Spleen (tissue), 11 donors: ENCODE data around the gene HGFAC. TPM values are rescaled to one million over a fixed set of nuclear protein-coding genes. Genes with fewer than 3 reads are reported as not detected.

Source experiments
- DNase-seq: peaks from one replicate; pipeline ENCODE4 v3.0.0-alpha.2; 2020
- H3K27ac ChIP-seq, 8 donors: fragments of 200-600 bp; sonication (generic) in 7 of 8; 1 replicate in 4 of 8; 2 replicates in 4 of 8; pipeline versions ENCODE4 v1.5.0 to v1.8.0; 2016 to 2021; ENCODE audit warnings: inconsistent platforms in 4 of 8, mild to moderate bottlenecking in 4 of 8, moderate library complexity in 1 of 8
- H3K27me3 ChIP-seq, 7 donors: fragments of 200-600 bp; sonication (generic) in 6 of 7; replicated peaks in 1 of 7; 1 replicate in 4 of 7; 2 replicates in 3 of 7; pipeline versions ENCODE4 v1.5.0 to v1.8.0; 2016 to 2021; ENCODE audit warnings: inconsistent platforms in 3 of 7, mild to moderate bottlenecking in 1 of 7
- H3K36me3 ChIP-seq, 6 donors: fragments of 200-600 bp; sonication (generic) in 5 of 6; 1 replicate in 4 of 6; 2 replicates in 2 of 6; pipeline versions ENCODE4 v1.5.0 to v1.8.0; 2016 to 2021; ENCODE audit warnings: inconsistent platforms in 2 of 6
- H3K4me1 ChIP-seq, 6 donors: fragments of 200-600 bp; sonication (generic) in 5 of 6; 1 replicate in 3 of 6; 2 replicates in 3 of 6; pipeline versions ENCODE4 v1.5.0 to v1.8.0; 2016 to 2021; ENCODE audit warnings: inconsistent platforms in 3 of 6
- H3K4me3 ChIP-seq, 8 donors: fragments of 200-600 bp; sonication (generic) in 7 of 8; 1 replicate in 4 of 8; 2 replicates in 4 of 8; pipeline versions ENCODE4 v1.5.0 to v1.8.0; 2016 to 2021; ENCODE audit warnings: inconsistent platforms in 4 of 8, mild to moderate bottlenecking in 4 of 8, moderate library complexity in 2 of 8
- H3K9me3 ChIP-seq, 8 donors: fragments of 200-600 bp; sonication (generic) in 7 of 8; 1 replicate in 4 of 8; 2 replicates in 4 of 8; pipeline versions ENCODE4 v1.5.0 to v1.8.0; 2016 to 2021; ENCODE audit warnings: inconsistent platforms in 4 of 8
- POLR2A ChIP-seq, 3 donors: fragments of 450-650 bp; IDR thresholded peaks; one replicate each; pipeline ENCODE4 v1.5.1; 2017; ENCODE audit warnings: antibody characterized with exemption in 3 of 3, mild to moderate bottlenecking in 1 of 3
- POLR2AphosphoS5 ChIP-seq, 3 donors: sonication (generic); formaldehyde crosslinking; IDR thresholded peaks; one replicate each; pipeline ENCODE4 v1.5.1; 2017; ENCODE audit warnings: antibody characterized with exemption in 3 of 3
- WGBS, 5 donors: extraction: QIAGEN DNeasy Blood & Tissue Kit in 3 of 5; methylation state at CpG; one replicate each; pipeline versions ENCODE4 v1.1.5 to v1.1.7; 2013 to 2018; 5-methylcytosine and 5-hydroxymethylcytosine counted together
- intact Hi-C: fragments of 100-400 bp; cut with DNase I; formaldehyde crosslinking; loops from one replicate; pipeline ENCODE4 v1.15.0; 2023; ENCODE audit warnings: low total_unique reads
- polyA plus RNA-seq, 3 donors: library from polyadenylated mRNA; stranded (reverse); fragments of 200-250 nt; gene quantifications; one replicate each; pipeline ENCODE4 v1.2.1, GENCODE V29; 2013
- total RNA-seq, 7 donors: library from RNA; depleted of rRNA in 3 of 7; stranded (reverse); fragments of >200 nt in 3 of 7; fragmentation: NEBNext Ultra II Directional in 4 of 7; extraction: Animal tissue kit (Norgen Biotek cat#: 25700) in 4 of 7; gene quantifications; one replicate each; pipeline versions ENCODE4 v1.1.0 to v1.2.1, GENCODE V29; 2016 to 2021
- TF ChIP-seq, protein P1 (sequence below), 11 experiments: fragments of 200-600 bp in 7 of 11; fragments of 450-650 bp in 4 of 11; sonication (generic) in 4 of 11; IDR thresholded peaks in 8 of 11; conservative IDR thresholded peaks in 3 of 11; 1 replicate in 7 of 11; 2 replicates in 4 of 11; pipeline versions ENCODE4 v1.4.0 to v1.8.0; 2016 to 2021; ENCODE audit warnings: antibody characterized with exemption in 11 of 11, inconsistent platforms in 4 of 11, mild to moderate bottlenecking in 1 of 11
- donor health status: healthy with polysubstance abuse.
- donor health status: DM: no; HTN: no; CAD: no; lungs with moderate emphysema.
- donor health status: DM: no; HTN: no; CAD: no.
- donor health status: Bipolar disorder and iron deficiency.
- donor health status: healthy.
- donor health status: DM: no; HTN: no; CAD: no.
- donor health status: DM: yes; HTN: yes; CAD: no.

The HGFAC gene
- total and polyA plus RNA-seq, 10 donors = 0.11 to 0.47 (median 0.32) TPM; not detected in 5

DNA sequence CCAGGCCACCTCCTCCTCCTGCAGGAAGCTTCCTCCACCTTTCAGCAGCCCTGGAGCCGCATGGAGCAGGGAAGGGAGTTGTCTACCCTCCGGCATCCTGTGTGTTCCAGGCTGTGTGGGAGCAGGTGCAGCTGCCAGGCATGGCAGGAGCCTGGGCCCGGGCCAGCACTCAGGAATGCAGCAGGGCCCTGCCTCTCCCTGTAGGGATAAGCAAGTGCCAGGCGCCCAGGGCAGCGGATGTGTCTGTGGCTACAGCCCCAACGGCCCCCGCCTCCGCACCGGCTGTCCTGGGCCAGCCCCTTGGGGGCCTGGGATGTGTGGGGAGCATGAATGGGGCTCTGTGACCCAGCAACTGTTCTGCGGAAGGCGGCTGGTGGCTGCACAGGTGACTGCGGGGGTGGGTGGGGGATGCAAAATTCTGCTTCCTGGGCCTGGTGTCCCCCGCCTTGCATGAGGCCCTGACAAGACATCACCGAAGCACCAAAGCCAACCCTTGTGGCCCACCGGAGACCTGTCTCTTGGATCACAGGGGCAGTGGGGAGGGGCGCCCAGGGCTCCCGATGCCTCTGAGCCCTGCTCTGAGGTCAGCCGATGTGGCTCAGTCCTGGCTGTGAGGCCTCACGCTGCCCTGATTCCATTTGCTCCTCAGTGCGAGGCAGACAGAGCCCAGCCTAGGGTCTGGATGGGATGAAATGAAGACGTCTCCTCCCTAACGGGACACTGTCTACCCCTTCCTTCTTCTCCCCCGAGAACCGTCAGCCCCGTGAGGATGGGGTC is 19.9 kb downstream of the HGFAC start:
- peak; percentile 73 for DNase-seq
- H3K27ac ChIP-seq = no peak overlapping the region

DNA sequence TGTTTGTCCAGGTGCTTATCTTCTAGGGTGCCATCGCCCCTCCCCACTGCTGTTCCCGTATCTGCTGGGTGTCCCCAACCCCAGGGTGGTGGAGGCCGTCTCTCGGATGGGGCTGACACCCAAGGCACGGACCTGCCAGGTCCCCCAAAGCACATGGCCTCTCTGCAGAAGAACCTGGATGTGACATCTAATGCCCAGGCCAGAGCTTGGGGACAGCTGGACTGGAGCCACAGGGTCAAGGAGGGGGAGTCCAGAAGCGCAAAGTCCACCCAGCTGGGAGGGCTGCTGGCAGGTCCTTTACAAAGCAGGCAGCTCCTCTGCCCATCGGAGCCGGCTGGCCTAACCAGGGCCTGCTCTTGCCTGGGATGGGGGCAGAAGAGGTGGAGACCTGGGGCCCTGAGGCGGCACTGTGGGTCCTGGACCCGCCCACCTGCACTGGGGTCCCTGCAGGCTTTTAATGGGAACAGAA is 20.6 kb downstream of the HGFAC start:
- intact Hi-C loops = no loop called here
- DNase-seq = no peak
- H3K27ac ChIP-seq = no peak overlapping the region
- H3K36me3 ChIP-seq = no peaks in the 10 kb centered on the region
- TF ChIP-seq, protein P1, sequence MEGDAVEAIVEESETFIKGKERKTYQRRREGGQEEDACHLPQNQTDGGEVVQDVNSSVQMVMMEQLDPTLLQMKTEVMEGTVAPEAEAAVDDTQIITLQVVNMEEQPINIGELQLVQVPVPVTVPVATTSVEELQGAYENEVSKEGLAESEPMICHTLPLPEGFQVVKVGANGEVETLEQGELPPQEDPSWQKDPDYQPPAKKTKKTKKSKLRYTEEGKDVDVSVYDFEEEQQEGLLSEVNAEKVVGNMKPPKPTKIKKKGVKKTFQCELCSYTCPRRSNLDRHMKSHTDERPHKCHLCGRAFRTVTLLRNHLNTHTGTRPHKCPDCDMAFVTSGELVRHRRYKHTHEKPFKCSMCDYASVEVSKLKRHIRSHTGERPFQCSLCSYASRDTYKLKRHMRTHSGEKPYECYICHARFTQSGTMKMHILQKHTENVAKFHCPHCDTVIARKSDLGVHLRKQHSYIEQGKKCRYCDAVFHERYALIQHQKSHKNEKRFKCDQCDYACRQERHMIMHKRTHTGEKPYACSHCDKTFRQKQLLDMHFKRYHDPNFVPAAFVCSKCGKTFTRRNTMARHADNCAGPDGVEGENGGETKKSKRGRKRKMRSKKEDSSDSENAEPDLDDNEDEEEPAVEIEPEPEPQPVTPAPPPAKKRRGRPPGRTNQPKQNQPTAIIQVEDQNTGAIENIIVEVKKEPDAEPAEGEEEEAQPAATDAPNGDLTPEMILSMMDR (IDR thresholded peaks at IDR 0.05 in 8 of 11, conservative IDR thresholded peaks at IDR 0.05 in 3 of 11) = no peak
- TF ChIP-seq POLR2A (IDR thresholded peaks at IDR 0.05) (no peak), POLR2AphosphoS5 (IDR thresholded peaks at IDR 0.05) (no peak)
- peaks cover 0 to 16% (median 10%) of the 10 kb centered on the region in 6 donors for H3K4me1 ChIP-seq
- 75 to 90% (median 82%) methylated on average over 4 to 10 of the region's 10 CpGs for WGBS, 5 donors
- peaks cover 0 to 4% (median 0%) of the 10 kb centered on the region in 8 donors for H3K9me3 ChIP-seq
- no peak overlapping the region for H3K4me3 ChIP-seq
- H3K27me3 ChIP-seq = peaks cover 0 to 65% (median 29%) of the 10 kb centered on the region in 7 donors

More for the DNA sequence above, 19.9 kb downstream of the HGFAC start:
- no peaks in the 10 kb centered on the region for H3K36me3 ChIP-seq
- intact Hi-C loops = no loop called here
- H3K4me3 ChIP-seq = no peak overlapping the region
- TF ChIP-seq POLR2A (IDR thresholded peaks at IDR 0.05) = no peak
- TF ChIP-seq POLR2AphosphoS5 (IDR thresholded peaks at IDR 0.05) = no peak
- TF ChIP-seq, protein P1 (IDR thresholded peaks at IDR 0.05 in 8 of 11, conservative IDR thresholded peaks at IDR 0.05 in 3 of 11) = no peak
- WGBS, 5 donors = 75 to 91% (median 84%) methylated on average over 10 to 25 of the region's 25 CpGs
- H3K4me1 ChIP-seq = peaks cover 0 to 16% (median 10%) of the 10 kb centered on the region in 6 donors
- peaks cover 0 to 61% (median 29%) of the 10 kb centered on the region in 7 donors for H3K27me3 ChIP-seq
- H3K9me3 ChIP-seq = peaks cover 0 to 4% (median under 1%) of the 10 kb centered on the region in 8 donors

DNA sequence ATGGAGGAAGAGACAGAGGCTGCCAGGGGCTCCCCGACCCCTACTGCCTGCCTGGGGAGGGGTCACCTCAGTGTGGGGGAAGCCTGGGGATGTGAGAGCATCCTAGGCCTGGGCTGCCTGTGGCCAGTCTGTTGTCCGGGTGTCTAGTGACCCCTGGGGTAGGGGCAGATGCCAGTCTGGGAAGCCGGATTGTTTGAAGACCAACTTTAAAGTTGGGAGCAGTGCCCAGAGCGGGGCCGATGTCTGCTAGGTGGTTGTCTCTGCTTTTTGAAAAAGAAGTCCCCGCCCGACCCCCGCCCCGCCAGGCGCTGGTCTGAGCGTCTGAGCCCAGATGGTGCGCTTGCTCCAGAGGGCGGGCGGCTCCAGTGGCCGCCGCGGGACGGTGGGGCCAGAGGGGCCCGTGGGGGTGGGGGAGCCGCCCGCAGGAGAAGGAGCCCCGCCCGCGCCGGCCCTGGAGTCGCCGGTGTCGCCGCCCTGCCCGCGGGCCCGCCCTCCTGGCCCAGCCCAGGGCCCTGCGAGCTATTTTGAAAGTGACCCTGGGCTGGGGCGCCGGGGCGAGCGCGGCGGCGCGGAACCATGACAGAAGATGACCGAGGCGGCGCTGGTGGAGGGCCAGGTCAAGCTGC is 21.1 kb downstream of the HGFAC start, which contains the start of gene DOK7:
TSS of gene DOK7 (plus strand) at position 517 of the 626 bp plus-strand sequence. CDS start at position 587, 70 bp downstream.
- peaks cover 0 to 16% (median 10%) of the 10 kb centered on the region in 6 donors for H3K4me1 ChIP-seq
- 3 to 13% (median 9%) methylated on average over 10 to 44 of the region's 44 CpGs for WGBS, 5 donors
- no peaks in the 10 kb centered on the region for H3K36me3 ChIP-seq
- peak within 1 kb of the TSS in 7 of 8 donors; percentile 10 to 65 (median 30) for H3K4me3 ChIP-seq
- intact Hi-C loops = no loop called here
- TF ChIP-seq POLR2A (IDR thresholded peaks at IDR 0.05) (no peak), POLR2AphosphoS5 (IDR thresholded peaks at IDR 0.05) (no peak)
- TF ChIP-seq, protein P1 (IDR thresholded peaks at IDR 0.05 in 8 of 11, conservative IDR thresholded peaks at IDR 0.05 in 3 of 11) = no peak
- peaks cover 0 to 65% (median 29%) of the 10 kb centered on the region in 7 donors for H3K27me3 ChIP-seq
- DNase-seq = no peak
- H3K9me3 ChIP-seq = peaks cover 0 to 4% (median 0%) of the 10 kb centered on the region in 8 donors
- H3K27ac ChIP-seq = no peak within 1 kb of the TSS
